MM.1S (cell line): ENCODE measurements around the gene NTF3.

Source experiments
- DNase-seq: peaks from one replicate; pipeline ENCODE4 v3.0.0-alpha.2; 2015
- H2AFZ ChIP-seq: fragments of 300-600 bp; sonication (generic); 2 replicates; pipeline ENCODE4 v1.6.0; 2016; ENCODE audit warnings: antibody characterized with exemption, low read length
- H3F3A ChIP-seq: fragments of 300-600 bp; sonication (generic); 2 replicates; pipeline ENCODE4 v1.6.1; 2016; ENCODE audit warnings: mild to moderate bottlenecking, antibody characterized with exemption, low read length, moderate library complexity, mixed read lengths; ENCODE audit not compliant: insufficient read depth
- H3K27ac ChIP-seq: fragments of 300-600 bp; sonication (generic); 2 replicates; pipeline ENCODE4 v1.5.1; 2016; ENCODE audit warnings: mild to moderate bottlenecking, low read length
- H3K27me3 ChIP-seq: fragments of 300-600 bp; sonication (generic); replicated peaks from 2 replicates; pipeline ENCODE4 v1.6.0; 2016; ENCODE audit warnings: low read length; ENCODE audit not compliant: insufficient read depth
- H3K36me3 ChIP-seq: fragments of 300-600 bp; sonication (generic); replicated peaks from 2 replicates; pipeline ENCODE4 v1.6.1; 2016; ENCODE audit warnings: mild to moderate bottlenecking, low read length, mixed read lengths; ENCODE audit not compliant: insufficient read depth
- H3K4me1 ChIP-seq: fragments of 300-600 bp; sonication (generic); 2 replicates; pipeline ENCODE4 v1.6.1; 2016; ENCODE audit warnings: low read length, mixed read lengths
- H3K4me2 ChIP-seq: fragments of 300-600 bp; sonication (generic); 2 replicates; pipeline ENCODE4 v1.6.0; 2016; ENCODE audit warnings: low read depth, low read length
- H3K4me3 ChIP-seq: fragments of 300-600 bp; sonication (generic); 2 replicates; pipeline ENCODE4 v1.5.1; 2016; ENCODE audit warnings: low read length, mixed read lengths
- H3K79me2 ChIP-seq: fragments of 300-600 bp; sonication (generic); 2 replicates; pipeline ENCODE4 v1.6.1; 2016; ENCODE audit warnings: mixed run types, low read length, mixed read lengths
- H3K9ac ChIP-seq: fragments of 300-600 bp; sonication (generic); 2 replicates; pipeline ENCODE4 v1.6.1; 2016; ENCODE audit warnings: low read length, mixed read lengths
- H3K9me2 ChIP-seq: fragments of 300-600 bp; sonication (generic); replicated peaks from 2 replicates; pipeline ENCODE4 v1.6.1; 2016; ENCODE audit warnings: mild to moderate bottlenecking, low read length, mixed read lengths; ENCODE audit not compliant: insufficient read depth
- H3K9me3 ChIP-seq: fragments of 300-600 bp; sonication (generic); replicated peaks from 2 replicates; pipeline ENCODE4 v1.6.1; 2016; ENCODE audit warnings: mild to moderate bottlenecking, low read length, mixed read lengths; ENCODE audit not compliant: insufficient read depth
- H4K20me1 ChIP-seq: fragments of 300-600 bp; sonication (generic); 2 replicates; pipeline ENCODE4 v1.6.1; 2016; ENCODE audit warnings: mild to moderate bottlenecking, low read length, moderate library complexity, mixed read lengths; ENCODE audit not compliant: insufficient read depth
- CTCF ChIP-seq: fragments of 300-600 bp; sonication (generic); IDR thresholded peaks from 2 replicates; pipeline ENCODE4 v1.5.1; 2016; ENCODE audit warnings: antibody characterized with exemption, low read length, mixed read lengths
- EZH2 ChIP-seq: fragments of 300-600 bp; sonication (generic); optimal IDR thresholded peaks from 2 replicates; pipeline ENCODE3; 2017; ENCODE audit warnings: low read depth, mild to moderate bottlenecking, antibody characterized with exemption, low read length, mixed read lengths
- EZH2phosphoT487 ChIP-seq: fragments of 300-600 bp; sonication (generic); IDR thresholded peaks from 2 replicates; pipeline ENCODE4 v1.6.1; 2018; ENCODE audit warnings: antibody characterized with exemption, low read length

NTF3 gene

GRCh38 chr12:5514016-5514415 is 82.1 kb downstream of the NTF3 start:
- Histone ChIP-seq H4K20me1 (no peaks in the 10 kb centered on the region), H3K9ac (no peak overlapping the region), H3K9me3 (no peaks in the 10 kb centered on the region), H2AFZ (no peak overlapping the region), H3K9me2 (no peaks in the 10 kb centered on the region), H3K27ac (no peak overlapping the region), H3K4me2 (no peak overlapping the region), H3K79me2 (no peaks in the 10 kb centered on the region), H3K27me3 (no peaks in the 10 kb centered on the region), H3F3A (no peaks in the 10 kb centered on the region), H3K4me3 (no peak overlapping the region), H3K36me3 (no peaks in the 10 kb centered on the region), H3K4me1 (no peaks in the 10 kb centered on the region)
- no peak for DNase-seq
- TF ChIP-seq CTCF (no peak), EZH2phosphoT487 (no peak), EZH2 (no peak)

GRCh38 chr12:5514545-5514944 is 82.6 kb downstream of the NTF3 start:
- no peaks in the 10 kb centered on the region for H3K9me3 ChIP-seq
- H3F3A ChIP-seq = no peaks in the 10 kb centered on the region
- DNase-seq = no peak
- no peak overlapping the region for H3K9ac ChIP-seq
- H2AFZ ChIP-seq = no peak overlapping the region
- H4K20me1 ChIP-seq = no peaks in the 10 kb centered on the region
- no peak overlapping the region for H3K4me2 ChIP-seq
- TF ChIP-seq CTCF (no peak), EZH2phosphoT487 (no peak), EZH2 (no peak)
- H3K9me2 ChIP-seq = no peaks in the 10 kb centered on the region
- no peaks in the 10 kb centered on the region for H3K27me3 ChIP-seq
- no peaks in the 10 kb centered on the region for H3K36me3 ChIP-seq
- H3K4me1 ChIP-seq = no peaks in the 10 kb centered on the region
- H3K4me3 ChIP-seq = no peak overlapping the region
- no peak overlapping the region for H3K27ac ChIP-seq
- no peaks in the 10 kb centered on the region for H3K79me2 ChIP-seq

- Histone ChIP-seq H4K20me1 (no peaks in the 10 kb centered on the region), H3K36me3 (no peaks in the 10 kb centered on the region), H3K4me3 (no peak overlapping the region), H3K27ac (no peak overlapping the region), H3K4me2 (no peak overlapping the region), H3K79me2 (no peaks in the 10 kb centered on the region), H2AFZ (no peak overlapping the region), H3K9me3 (no peaks in the 10 kb centered on the region), H3K9me2 (no peaks in the 10 kb centered on the region), H3K27me3 (no peaks in the 10 kb centered on the region), H3K4me1 (no peaks in the 10 kb centered on the region), H3F3A (no peaks in the 10 kb centered on the region), H3K9ac (no peak overlapping the region)
- no peak for DNase-seq
- no peak for TF ChIP-seq EZH2phosphoT487
- no peak for TF ChIP-seq CTCF
- no peak for TF ChIP-seq EZH2
These were observed 83.5 kb downstream of the NTF3 start for GRCh38 chr12:5515458-5515857.
